Sciatic nerve (tissue), 2 donors: ENCODE measurements around the gene ERCC8. TPM values are rescaled to one million over a fixed set of nuclear protein-coding genes. Genes with fewer than 3 reads are reported as not detected.
"Not testable (repeated sequence)": the region's sequence is repeated elsewhere in the genome, so short reads cannot be mapped to it uniquely, and the experiment has no call there.

Experiments
- ATAC-seq: fragments of 200-7000 bp; cut with Tn5 transposase; one replicate; pipeline ENCODE4 v1.9.1; 2020; ENCODE audit warnings: mild to moderate bottlenecking, moderate library complexity
- DNase-seq: peaks from one replicate; pipeline ENCODE4 v3.0.0-alpha.2; 2020; ENCODE audit warnings: low spot score
- intact Hi-C: fragments of 100-400 bp; cut with DNase I; formaldehyde crosslinking; loops from one replicate; pipeline ENCODE4 v1.14.2; 2022
- total RNA-seq: library from RNA; stranded (reverse); fragmentation: NEBNext Ultra II Directional; extraction: Animal tissue kit (Norgen Biotek cat#: 25700); gene quantifications from one replicate; pipeline ENCODE4 v1.2.1, GENCODE V29; 2021
- donor health status: DM: no; HTN: no; CAD: no.
- donor health status: DM: no; HTN: no; CAD: no.

Gene ERCC8
- total RNA-seq, 1 donor from 2014 or later: 11.9 TPM

DNA sequence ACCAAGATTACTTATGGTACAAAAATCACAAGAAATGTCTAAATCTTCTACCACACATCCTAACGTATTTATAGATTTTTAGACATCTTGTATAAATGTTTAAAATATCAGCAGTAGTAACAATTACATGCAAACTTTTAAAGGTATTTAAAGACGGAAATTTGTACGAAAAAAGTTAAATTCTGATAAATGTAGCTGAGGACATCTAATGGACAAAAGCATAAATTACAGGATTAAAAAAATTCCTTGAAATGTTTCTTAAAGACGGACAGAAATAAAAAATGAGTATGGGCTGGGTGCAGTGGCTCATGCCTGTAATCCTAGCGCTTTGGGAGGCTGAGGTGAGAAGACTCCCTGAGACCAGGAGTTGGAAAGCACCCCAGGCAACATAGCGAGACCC lies 15.8 kb downstream of the ERCC8 start:
- intact Hi-C loops: no loop called here
- no peak for ATAC-seq
- DNase-seq: no peak

DNA sequence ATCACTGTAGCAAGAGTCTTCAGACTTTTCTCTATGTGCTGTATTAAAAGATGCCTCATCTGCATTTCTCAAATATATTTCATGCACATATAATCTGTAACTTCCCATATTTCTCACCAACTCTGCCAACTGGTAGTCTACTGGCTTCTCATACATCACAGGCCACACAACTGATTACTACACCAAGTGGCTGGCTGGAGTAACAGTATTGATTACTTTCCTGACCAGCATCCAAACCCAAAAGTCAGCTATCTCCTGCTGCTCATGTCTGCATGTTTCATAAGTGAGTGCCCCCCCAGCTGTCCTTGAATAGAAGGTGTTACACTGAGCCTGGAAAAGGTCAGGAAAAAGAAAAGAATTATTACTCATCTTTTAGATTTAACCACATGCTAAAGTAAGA lies 17.4 kb downstream of the ERCC8 start:
- ATAC-seq: no peak
- no peak for DNase-seq
- intact Hi-C loops: no loop called here

DNA sequence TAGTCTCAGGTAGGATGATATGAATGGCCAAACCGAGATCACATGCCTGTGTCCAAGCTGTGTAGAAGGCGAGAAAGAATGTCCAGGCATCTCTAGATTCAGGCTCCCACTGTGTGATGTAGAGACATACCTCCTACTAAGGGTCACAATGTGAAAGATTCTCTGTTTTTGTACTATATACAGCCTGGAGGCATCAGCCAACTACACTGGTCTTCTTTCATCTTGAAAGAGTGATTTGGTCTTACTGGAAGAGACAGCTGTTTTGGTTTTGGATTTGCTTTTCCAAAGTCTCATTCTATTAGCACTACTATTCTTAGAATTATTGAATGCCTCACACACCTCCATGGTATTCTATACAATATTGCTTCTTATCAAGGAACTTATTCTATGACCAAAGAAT lies 26.4 kb downstream of the ERCC8 start:
- no peak for ATAC-seq
- intact Hi-C loops: no loop called here
- DNase-seq: no peak

DNA sequence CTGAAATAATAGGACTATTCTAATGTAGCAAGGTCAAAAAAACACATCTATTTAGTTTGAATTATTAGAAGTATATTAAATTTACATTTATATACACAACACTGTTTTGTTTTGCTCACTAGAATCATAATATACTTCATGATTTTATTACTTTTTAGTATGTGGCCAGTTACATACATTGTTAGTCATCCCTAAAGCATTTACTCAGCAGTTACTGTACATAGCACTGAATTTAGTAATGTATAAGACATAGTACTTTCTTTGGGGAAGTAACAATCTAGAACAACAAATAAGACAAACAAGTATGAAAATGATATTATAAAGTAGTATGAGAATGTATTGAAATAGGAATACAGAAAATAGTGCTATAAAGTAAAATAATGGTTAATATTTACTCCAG lies 28.2 kb downstream of the ERCC8 start:
- intact Hi-C loops: no loop called here
- no peak for ATAC-seq
- DNase-seq: no peak

DNA sequence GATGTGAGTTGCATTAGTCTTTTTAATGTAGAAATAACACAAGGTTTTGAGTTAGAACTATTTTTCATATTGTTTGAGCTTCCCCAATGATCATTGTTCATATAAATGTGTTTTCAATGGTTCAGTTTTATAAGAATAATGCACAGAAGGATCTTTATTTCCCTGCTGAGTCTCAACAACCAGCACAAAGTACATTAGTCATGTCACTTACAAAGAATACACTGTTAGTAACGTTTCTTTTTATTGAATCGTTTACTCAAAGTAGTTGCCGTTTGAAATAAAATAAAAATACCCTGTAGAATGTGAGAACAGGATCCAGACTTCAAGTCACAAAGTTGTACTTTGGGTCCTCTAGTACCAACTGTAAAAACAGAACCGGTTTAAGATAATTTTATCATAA lies 41.5 kb downstream of the ERCC8 start:
- intact Hi-C loops: no loop called here
- ATAC-seq (no peak), DNase-seq (no peak)

DNA sequence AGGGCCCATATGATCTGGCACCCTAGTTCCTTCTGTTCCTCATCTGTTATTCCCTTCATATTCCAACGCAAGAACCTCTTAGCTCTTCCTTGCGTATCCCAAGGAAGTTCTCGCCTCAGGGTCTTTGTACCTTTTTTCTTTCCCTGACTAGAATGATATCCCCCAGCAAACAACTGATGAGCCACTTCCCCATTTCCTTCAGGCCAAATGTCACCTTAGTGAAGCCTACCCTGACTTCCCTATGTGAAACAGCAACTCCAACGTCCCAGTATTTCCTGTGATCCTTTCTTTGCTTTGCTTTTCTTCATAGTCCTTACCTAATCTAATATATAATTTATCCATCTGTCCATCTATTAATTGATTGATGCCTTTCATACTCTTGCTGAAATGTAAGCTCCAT lies 47.9 kb downstream of the ERCC8 start:
- DNase-seq (no peak), ATAC-seq (no peak)
- intact Hi-C loops: no loop called here

DNA sequence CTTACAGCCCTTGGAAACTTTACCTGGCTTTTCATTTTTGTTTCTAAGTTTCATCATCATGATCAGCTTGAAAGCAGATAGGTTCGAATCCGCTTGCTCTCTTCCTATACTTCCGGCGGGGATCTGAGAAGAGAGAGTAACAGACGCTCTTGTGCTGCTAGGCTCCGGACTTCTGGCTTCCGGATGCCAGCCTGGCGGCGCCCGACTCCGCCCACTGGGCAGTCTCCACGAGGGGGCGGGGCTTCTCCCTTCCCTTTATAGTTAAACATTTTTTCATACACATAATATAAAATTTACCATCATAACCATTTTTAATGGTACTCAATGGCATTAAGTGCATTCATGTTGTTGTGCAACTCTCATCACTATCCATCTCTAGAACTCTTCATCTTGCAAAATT lies 51.3 kb downstream of the ERCC8 start:
- intact Hi-C loops: no loop called here
- ATAC-seq (no peak), DNase-seq (no peak)

DNA sequence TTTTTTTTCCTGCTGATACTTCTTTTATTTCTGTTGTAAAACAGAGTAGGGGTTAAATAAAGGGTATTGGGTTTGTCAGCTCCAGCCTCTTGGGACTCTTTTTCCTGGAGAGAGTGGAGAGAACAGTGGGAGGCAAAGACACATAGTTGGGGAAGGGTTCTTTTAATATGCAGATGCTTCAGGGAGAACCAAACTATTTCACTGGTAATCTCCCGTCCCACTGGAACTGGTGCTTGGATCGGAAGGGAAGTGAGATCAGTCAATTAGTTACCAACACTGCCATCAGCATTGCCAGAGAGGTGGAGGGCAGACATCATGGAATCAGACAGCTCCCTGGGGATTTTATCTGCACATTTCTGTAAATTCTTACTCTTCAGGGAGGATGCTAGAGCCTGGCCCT lies 53.2 kb downstream of the ERCC8 start:
- ATAC-seq (no peak), DNase-seq (no peak)
- intact Hi-C loops: no loop called here

DNA sequence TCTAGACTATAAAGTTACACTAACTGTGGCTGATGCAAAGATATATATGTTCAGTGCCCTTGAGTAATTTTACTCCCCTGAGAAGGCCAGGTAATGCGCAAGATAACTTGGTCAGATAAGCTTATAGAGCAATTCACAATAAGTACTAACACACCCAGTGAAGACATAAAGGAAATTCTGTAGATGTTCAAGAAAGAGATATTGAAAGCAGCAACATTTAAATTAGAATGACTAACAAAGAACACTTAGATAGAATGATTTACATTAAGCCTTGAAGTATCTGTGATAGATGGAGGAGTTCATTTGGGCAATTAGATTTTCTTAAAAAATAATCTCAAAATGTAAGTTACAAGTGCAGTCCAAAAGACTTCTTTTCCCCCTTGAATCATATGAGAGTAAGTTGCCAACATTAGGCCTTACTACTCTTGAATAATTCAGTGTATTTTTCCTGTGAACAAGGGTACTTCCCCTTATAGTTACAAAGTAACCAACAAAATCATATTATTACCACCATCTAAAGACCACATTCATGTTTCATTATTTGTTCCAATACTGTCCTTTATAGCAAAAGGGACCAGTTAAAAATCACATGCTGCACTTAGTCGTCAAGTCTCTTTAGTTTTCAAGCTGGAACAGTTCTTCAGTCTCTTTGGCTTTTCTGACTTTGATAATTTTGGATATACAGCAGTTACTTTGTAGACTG lies 56.4 kb downstream of the ERCC8 start:
- no peak for ATAC-seq
- DNase-seq: no peak
- intact Hi-C loops: no loop called here

DNA sequence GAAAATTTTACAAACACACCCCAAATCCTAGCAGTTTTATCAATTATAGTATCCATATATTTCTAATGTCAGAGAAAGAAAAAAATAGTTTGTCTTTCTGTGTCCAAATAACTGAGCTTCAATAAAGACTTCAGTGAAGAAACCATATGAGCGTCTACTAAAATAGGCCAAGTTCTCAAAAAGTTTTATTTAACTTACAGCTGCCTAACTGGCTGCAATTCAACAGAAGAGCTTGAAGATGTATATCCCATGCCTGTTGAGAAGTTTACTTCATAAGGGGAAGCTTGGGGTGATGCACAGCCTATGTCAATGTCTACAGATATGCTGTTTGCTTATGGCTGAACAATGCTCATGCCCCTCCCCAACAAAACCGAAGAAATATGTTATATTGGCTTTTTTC lies 57.1 kb downstream of the ERCC8 start:
- no peak for ATAC-seq
- intact Hi-C loops: no loop called here
- no peak for DNase-seq

DNA sequence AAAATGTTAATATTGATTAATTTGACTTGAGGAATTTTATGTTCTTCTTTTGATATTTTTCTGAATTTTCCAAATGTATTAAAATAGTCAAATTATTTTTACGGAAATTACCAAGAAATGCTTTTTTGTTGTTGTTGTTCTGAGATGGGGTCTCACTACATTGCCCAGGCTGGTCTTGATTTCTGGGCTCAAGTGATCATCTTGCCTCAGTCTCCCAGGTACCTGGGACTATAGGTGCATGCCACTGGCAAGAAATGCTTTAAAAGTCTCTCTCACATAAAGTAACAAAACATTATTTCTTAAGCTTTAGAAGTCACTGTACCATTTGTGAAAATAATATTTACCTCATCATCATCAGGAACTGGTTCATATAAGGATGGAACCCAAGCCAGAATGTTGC lies 57.8 kb downstream of the ERCC8 start:
- intact Hi-C loops: no loop called here
- ATAC-seq (no peak), DNase-seq (no peak)

DNA sequence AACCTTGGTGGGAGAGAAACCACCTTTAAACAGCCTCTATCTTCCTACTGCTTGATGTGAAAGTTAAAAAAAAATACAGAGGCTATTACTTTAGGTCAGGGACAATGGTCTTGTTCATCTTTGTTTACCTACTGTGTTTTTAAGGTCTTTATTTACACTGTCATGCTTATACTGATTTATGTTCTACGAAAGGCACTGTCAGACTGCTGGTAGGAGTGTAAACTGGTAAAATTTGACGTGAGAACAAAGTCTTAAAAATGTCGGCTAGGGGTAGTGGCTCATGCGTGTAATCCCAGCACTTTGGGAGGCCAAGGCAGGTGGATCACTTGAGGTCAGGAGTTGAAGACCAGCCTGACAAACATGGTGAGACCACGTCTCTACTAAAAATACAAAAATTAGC lies 58.7 kb downstream of the ERCC8 start:
- intact Hi-C loops: no loop called here

DNA sequence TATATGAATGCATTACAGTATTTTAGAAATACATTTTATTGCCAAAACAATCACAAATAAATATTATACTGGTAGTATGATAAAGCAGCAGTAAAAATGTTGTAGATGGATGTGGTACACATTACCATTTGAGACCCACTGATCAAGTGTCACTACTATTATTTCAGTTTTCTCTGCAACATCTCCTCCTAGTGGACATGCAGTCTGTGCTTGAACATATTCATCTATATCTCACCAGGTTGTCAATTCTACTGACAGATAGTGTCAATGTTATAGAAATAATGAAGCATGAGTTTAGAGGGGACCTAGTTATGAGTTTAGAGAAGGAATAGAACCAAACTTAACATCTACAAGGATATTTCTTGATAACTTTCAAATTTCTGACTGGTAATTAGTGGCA lies 61.6 kb downstream of the ERCC8 start:
- intact Hi-C loops: no loop called here

More for the DNA sequence above, 58.7 kb downstream of the ERCC8 start:
- no peak for DNase-seq
- no peak for ATAC-seq

DNA sequence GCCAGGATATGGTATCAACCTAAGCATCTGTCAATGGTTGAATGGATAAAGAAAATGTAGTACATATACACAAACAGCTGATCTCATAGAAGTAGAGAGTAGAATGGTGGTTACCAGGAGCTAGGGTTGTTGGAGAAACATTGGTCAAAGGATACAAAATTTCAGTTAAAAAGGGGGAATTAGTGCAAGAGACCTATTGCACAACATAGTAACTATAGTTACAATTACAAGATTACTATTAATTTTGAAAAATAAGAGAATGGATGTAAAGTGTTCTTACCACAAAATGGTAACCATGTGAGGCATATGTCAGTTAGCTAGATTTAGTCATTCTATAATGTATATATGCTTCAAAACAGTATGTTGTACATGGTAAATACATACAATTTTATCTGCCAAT lies 72.0 kb downstream of the ERCC8 start:
- intact Hi-C loops: no loop called here
- DNase-seq (no peak), ATAC-seq (no peak)

More for the DNA sequence above, 61.6 kb downstream of the ERCC8 start:
- ATAC-seq: no peak
- no peak for DNase-seq

DNA sequence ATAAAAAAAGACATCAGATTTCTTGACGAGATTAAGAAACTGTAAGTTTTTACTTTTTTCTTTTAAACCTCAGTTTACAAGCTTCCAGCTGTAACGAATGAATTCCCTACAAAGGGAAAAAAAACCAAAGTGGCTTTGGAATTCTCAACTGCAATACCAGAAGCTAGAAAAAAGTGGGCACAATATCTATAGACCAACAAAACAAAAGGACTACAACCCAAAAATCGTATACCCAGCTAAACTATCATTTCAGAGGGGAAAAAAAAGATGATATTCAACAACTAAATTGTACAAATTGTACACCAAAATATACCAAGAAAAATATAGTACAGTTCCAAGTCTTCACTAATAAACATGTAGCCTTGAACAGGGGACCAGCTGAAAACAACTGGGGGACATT lies 74.0 kb downstream of the ERCC8 start:
- intact Hi-C loops: no loop called here
- no peak for DNase-seq

DNA sequence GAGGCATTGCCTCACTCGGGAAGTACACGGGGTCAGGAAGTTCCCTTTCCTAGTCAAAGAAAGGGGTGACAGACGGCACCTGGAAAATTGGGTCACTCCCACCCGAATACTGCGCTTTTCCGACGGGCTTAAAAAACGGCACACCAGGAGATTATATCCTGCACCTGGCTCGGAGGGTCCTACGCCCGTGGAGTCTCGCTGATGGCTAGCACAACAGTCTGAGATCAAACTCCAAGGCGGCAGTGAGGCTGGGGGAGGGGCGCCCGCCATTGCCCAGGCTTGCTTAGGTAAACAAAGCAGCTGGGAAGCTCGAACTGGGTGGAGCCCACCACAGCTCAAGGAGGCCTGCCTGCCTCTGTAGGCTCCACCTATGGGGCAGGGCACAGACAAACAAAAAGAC lies 84.3 kb downstream of the ERCC8 start:
- ATAC-seq, DNase-seq, intact Hi-C loops: not testable (repeated sequence)

More for the DNA sequence above, 74.0 kb downstream of the ERCC8 start:
- no peak for ATAC-seq

DNA sequence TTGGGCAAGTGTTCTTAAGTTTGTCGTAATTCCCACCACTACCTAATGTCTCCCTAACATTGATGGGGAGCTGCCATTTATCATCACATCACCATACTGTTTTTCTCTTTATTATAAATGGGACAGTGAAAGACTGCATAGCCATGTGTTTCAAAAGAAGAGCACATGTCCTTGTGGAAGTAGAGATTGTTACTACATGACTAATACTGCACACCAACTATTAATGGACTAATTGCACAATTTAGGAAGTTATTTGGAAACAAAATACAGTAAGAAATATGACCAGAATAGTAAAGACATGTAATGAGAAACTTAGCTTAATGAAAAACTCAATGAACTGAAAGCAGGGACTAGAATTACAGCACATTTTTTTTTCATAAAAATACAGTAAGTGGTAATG lies 88.8 kb downstream of the ERCC8 start:
- DNase-seq (no peak), ATAC-seq (no peak)
- intact Hi-C loops: no loop called here

DNA sequence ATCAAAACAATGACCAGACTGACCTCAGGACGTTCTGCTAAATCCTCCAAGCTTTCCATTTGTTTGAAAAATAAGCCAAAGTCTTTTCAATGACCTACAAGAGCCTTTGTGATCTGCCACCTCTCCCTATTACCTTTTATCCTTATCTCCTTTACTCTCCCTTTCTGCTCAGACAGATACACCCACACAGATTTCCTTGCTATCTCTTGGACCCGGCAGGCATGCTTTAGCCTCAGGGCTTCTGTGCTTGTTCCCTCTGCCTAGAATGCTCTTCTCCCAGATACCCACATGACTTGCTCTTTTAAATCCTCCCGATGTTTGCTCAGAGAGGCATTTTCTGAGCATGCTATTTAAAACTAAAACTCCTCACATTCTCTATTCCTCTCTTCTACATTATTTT lies 91.9 kb downstream of the ERCC8 start:
- ATAC-seq: no peak
- DNase-seq: no peak
- intact Hi-C loops: no loop called here

DNA sequence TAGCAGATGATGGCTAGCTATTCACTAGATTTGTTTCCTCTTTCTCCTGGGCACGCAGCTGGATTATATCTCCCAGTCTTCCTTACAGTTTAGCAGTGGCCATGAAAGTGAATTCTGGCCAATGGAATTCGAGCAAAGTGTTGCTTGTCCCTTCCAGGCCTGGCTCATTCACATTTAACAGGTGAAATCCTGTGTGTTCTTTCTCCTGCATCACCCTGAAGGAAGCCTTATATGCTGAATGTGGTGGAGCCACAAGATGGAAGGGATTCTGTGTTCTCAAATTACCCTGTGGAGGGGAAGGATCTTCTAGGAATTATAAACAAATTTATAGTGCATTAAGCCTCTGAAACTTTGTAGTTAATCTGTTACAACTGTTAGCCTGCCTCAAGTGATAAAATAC lies 92.6 kb downstream of the ERCC8 start:
- intact Hi-C loops: no loop called here
- ATAC-seq (no peak), DNase-seq (no peak)

DNA sequence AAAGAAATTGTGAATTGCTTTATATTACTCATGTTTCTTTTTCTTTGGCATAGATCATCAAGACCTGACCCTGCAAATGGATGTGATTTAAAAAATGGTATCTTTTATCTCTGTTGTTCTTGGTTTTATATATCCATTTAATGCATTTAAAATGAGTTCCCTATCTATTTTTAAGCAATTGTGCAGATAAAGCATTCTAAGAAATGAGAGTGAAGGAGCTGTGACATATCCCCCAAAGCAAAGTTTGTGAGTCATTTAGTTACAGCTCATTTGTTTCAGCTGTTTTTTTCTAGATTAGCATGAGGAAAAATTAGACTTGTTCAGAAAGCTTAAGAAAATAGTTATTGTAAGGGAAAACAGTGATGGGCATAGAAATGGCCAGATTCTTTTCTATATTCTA lies 93.2 kb downstream of the ERCC8 start:
- intact Hi-C loops: no loop called here
- ATAC-seq (no peak), DNase-seq (no peak)

DNA sequence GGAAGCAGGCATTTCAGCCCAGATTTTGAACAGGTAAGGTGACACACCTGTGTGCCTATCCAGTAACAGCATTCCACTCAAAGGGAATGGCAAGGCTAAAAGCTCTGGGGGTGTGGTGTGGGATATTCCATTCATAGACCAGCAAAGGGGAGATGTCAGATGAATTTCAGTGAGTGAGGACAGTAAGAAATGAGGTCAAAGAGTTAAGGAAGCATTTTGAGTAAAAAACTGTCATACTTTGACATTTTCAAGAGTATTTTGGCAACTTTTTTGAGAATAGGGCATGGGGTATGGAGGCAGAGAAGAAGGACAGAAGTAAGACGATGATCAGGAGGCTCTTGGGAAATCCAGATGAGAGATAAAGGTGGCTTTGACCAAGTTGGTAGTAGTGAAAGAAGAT lies 98.6 kb downstream of the ERCC8 start:
- DNase-seq: no peak
- intact Hi-C loops: no loop called here

More for the DNA sequence above, 98.6 kb downstream of the ERCC8 start:
- no peak for ATAC-seq
